NOMO-1 treated with dmso at 0.1 percent for 144 hours (cell line): Measurements from ENCODE around the gene PSMD11.

Source experiments
- DNase-seq: peaks from one replicate; lab custom pipeline; 2025; ENCODE audit not compliant: unreplicated experiment; lab: John Stamatoyannopoulos, UW

PSMD11 gene

DNA sequence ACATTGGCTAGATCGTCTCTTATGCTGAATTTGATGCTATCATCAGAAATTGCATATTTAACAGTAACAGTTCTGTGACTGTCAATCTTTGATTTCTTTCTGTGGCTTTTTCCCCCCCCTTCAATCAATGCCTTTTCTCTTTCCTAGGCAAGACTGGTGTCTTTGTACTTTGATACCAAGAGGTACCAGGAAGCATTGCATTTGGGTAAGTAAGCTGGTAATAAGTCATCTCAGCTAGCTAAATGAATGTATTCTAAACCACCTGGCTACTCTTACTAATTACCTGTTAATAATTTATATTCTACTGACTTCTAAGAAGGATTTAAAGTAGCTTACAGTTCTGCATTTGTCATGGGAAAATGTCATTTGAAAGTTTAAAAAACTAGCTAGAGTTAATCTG is 20.1 kb downstream of the PSMD11 start:
- no peak for DNase-seq

DNA sequence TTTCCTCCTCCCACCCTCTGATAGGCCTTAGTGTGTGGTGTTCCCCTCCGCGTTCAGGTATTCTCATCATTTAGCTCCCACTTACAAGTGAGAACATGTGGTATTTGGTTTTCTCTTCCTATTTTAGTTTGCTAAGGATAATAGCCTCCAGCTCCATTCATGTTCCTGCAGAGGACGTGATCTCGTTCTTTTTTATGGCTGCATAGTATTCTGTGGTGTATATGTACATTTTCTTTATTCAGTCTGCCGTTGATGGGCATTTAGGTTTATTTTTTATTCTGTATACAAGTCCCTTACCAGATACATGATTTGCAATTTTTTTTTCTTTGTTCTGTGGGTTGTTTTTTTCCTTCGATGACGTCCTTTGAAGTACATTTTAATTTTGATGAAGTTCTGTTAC is 23.6 kb downstream of the PSMD11 start:
- DNase-seq: no peak

GRCh38 chr17:32470405-32471167 is 26.3 kb downstream of the PSMD11 start:
- no peak for DNase-seq

- no peak for DNase-seq
Measured at GRCh38 chr17:32471652-32472051, 27.3 kb downstream of the PSMD11 start.

GRCh38 chr17:32475258-32475657 is 30.9 kb downstream of the PSMD11 start:
- no peak for DNase-seq

DNA sequence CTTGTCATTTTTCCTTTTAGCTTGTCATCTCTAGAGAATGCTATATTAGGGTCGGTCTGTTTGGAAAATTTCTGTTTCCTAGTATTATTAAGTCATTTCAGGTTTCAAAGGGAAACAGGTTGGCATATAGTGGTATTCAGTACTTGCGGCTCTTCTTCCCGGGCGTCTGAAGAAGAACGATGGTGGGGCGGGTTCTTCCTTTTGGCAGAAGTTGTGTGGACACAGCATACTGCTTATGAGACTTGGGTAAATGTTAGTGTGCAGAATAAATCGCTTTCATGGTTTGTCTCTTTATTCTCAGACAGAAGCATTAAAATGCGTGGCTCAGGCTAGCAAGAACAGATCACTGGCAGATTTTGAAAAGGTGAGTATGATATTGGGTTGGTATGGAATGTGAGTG is 32.9 kb downstream of the PSMD11 start:
- DNase-seq: no peak

DNA sequence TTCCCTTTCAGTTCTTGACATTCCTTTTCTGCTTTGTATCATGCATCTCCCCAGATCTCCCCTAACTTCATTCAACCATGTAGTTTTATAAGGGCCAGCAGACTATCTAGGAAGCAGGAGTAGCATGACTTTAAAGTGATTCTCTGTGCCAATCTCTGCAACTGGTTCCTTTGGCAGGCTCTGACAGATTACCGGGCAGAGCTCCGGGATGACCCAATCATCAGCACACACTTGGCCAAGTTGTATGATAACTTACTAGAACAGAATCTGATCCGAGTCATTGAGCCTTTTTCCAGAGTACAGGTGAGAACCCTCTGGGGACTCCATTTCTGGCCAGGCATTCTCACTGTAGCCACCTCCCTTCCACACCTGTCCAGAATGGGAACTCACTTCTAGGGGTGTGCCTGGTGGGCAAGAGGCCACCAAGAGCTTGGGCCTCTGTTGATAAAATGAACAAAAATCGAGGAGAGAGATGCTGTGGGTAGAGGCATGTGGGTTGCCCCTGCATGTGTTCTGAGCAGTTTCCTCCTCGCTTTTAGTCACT is 34.8 kb downstream of the PSMD11 start:
- DNase-seq: no peak

DNA sequence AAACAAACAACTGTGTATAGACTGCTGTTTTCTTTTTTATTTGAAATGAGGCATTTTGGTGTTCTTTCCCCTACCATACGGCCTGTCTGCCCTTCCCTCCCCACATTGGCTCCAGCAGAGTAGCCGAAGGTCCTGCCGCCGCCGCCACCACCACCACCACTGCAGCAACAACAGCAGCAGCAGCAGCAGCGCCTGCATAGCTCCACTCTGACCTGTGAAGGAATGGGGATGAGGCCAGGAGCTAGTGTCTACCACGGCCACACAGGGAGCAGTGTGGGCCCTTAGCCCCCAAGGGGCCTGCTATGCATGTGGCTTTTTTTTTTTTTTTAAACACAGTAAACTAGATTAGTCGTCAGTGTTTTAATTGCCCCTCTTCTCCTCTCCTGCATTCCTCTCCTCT is 36.9 kb downstream of the PSMD11 start:
- no peak for DNase-seq

DNA sequence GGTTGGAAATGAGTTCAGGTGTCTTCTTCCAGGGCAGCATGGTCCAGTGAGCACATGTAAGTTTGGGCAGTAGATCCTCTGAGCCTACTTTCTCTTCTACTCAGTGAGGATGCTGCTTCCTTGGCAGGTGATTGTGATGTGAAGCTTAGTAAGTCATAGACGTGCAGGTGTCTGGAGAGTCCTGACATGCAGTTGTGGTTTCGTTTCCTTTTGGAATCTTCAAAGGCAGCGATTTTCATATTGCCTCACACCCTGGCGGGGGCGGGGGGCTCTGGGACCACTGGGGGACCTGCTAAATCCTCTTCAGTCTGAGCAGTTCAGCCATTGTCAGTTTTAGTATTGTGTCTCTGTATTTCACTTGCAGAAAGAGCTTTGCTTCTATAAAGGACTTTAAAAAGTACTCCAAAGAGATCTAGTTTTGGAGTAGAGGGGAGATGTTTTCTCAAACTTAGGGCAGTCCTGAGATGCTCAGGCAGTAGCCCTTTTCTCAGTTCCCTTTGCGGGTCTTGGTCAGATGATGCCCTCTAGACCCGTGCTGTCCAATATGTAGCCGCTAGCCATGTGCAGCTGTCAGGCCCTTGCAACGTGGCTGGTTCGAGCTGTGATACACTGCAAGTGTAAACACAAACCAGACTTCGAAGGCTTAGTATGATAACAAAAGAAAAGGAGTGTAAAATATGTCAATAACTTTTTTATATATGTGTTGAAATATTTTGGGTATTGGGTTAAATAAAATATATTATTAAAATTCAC is 38.4 kb downstream of the PSMD11 start:
- DNase-seq: no peak

- DNase-seq: peak; percentile 10
Measured at GRCh38 chr17:32483451-32484019, 39.2 kb downstream of the PSMD11 start.

- DNase-seq: no peak
Measured at GRCh38 chr17:32484041-32484461, 39.7 kb downstream of the PSMD11 start.

DNA sequence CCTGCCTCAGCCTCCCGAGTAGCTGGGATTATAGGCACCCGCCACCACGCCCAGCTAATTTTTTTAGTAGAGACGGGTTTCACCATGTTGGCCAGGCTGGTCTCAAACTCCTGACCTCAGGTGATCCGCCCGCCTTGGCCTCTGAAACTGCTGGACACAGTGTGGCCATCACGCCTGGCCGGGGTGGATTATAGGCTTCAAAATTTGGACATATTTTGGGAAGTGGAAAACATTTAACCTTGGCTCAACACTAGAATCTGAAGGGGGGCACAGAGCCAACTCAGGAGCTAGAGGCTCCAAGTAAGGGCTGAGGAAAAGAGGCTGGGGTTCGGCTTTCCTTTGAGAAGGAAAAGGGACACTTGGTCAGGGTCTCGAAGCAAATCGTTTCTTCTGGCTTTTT is 40.3 kb downstream of the PSMD11 start:
- no peak for DNase-seq

GRCh38 chr17:32485261-32486110 is 41.2 kb downstream of the PSMD11 start:
- DNase-seq: no peak

DNA sequence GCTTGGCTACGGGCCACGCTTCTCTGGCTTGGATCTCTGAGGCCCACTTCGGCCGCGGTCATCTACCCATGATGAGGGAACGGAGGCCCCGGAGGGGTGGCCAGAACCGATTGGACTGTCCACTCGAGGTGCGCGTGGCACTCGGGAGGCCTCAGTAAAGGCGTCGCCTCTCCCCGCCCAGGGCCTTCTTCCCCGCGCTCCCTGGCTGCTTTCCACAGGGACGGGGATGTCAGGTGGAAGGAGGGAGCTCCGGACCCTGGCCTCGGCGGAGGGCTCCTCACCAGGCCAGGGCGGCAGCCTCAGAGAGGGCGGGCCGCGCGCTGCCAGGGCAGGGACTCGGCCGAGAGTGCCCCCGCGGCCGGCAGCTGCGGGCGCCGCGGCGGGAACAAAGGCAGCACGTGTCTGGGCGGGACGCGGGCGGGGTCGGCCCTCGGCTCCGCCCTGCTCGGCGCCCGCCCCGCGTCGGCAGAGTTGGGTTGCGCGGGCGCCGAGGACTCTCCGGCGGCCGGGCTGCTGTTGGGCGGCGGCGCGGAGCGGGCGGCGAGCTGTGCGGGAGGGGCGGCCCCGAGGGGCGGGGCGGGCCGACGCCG is 41.9 kb downstream of the PSMD11 start:
- peak; percentile 56 for DNase-seq

- DNase-seq: peak; percentile 33
Measured at GRCh38 chr17:32486701-32487472, 42.6 kb downstream of the PSMD11 start, which contains the start of gene CDK5R1. TSS of gene CDK5R1 (plus strand) at chr17:32486993. CDS start at chr17:32487621, 628 bp downstream.

DNA sequence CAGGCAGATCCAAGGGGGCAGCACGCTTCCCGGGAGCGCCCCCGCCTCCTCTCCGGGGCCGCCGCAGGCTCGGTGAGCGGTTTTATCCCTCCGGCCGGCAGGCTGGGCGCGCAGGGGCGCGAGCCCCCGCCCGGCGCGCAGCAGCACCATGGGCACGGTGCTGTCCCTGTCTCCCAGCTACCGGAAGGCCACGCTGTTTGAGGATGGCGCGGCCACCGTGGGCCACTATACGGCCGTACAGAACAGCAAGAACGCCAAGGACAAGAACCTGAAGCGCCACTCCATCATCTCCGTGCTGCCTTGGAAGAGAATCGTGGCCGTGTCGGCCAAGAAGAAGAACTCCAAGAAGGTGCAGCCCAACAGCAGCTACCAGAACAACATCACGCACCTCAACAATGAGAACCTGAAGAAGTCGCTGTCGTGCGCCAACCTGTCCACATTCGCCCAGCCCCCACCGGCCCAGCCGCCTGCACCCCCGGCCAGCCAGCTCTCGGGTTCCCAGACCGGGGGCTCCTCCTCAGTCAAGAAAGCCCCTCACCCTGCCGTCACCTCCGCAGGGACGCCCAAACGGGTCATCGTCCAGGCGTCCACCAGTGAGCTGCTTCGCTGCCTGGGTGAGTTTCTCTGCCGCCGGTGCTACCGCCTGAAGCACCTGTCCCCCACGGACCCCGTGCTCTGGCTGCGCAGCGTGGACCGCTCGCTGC is 43.3 kb downstream of the PSMD11 start:
- DNase-seq: no peak

DNA sequence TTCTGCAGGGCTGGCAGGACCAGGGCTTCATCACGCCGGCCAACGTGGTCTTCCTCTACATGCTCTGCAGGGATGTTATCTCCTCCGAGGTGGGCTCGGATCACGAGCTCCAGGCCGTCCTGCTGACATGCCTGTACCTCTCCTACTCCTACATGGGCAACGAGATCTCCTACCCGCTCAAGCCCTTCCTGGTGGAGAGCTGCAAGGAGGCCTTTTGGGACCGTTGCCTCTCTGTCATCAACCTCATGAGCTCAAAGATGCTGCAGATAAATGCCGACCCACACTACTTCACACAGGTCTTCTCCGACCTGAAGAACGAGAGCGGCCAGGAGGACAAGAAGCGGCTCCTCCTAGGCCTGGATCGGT is 43.9 kb downstream of the PSMD11 start:
- no peak for DNase-seq

GRCh38 chr17:32488604-32489180 is 44.4 kb downstream of the PSMD11 start:
- no peak for DNase-seq
